A549 treated with GW870086 at 1 μM for 4 hours (cell line): ENCODE data around the gene IQCF2. TPM values are rescaled to one million over a fixed set of nuclear protein-coding genes. Genes with fewer than 3 reads are reported as not detected.

Experiments
- total RNA-seq: library from RNA; stranded (reverse); fragments of 200-300 nt; extraction: Qiagen RNA extraction; gene quantifications from 5 replicates; pipeline ENCODE4 v1.2.3, GENCODE V29; 2022; ENCODE audit warnings: low read depth

The IQCF2 gene
- total RNA-seq, result not detected in 5 replicates

GRCh38 chr3:51860703-51861665 lies at the start of gene IQCF2:
IQCF2 (plus strand) TSS chr3:51861615; CDS start chr3:51861667, 52 bp downstream.

GRCh38 chr3:51875501-51875900 lies 14.1 kb downstream of the IQCF2 start, which contains the start of gene IQCF5:
IQCF5 (minus strand) TSS chr3:51875601; CDS start chr3:51875531, 70 bp downstream.

Other genes starting within 250 kb of the IQCF2 start
- 57.0 to 69.4 TPM (median 68.6 TPM) in 5 replicates for gene TEX264, start 190.4 kb upstream of the IQCF2 start, total RNA-seq
- 0.06 to 0.09 TPM (median 0.06 TPM) in 3 of 5 replicates, not detected in the others for gene GRM2, start 154.5 kb upstream of the IQCF2 start, total RNA-seq
- not detected in 5 replicates for gene IQCF6, start 82.4 kb upstream of the IQCF2 start, total RNA-seq
- not detected in 5 replicates for gene IQCF5, start 14.0 kb downstream of the IQCF2 start, total RNA-seq
- gene IQCF1, start 41.7 kb downstream of the IQCF2 start, total RNA-seq, result not detected in 5 replicates
- gene RRP9, start 80.3 kb downstream of the IQCF2 start, total RNA-seq, result 39.3 to 48.3 TPM (median 43.6 TPM) in 5 replicates
- gene PARP3, start 80.7 kb downstream of the IQCF2 start, total RNA-seq, result 7.3 to 11.8 TPM (median 9.1 TPM) in 5 replicates
- not detected in 5 replicates for gene GPR62, start 93.8 kb downstream of the IQCF2 start, total RNA-seq
- gene PCBP4, start 105.8 kb downstream of the IQCF2 start, total RNA-seq, result 10.2 to 14.0 TPM (median 12.7 TPM) in 5 replicates
- 25.1 to 33.8 TPM (median 31.8 TPM) in 5 replicates for gene ABHD14B, start 112.4 kb downstream of the IQCF2 start, total RNA-seq
- 13.7 to 18.0 TPM (median 15.5 TPM) in 5 replicates for gene ABHD14A, start 113.4 kb downstream of the IQCF2 start, total RNA-seq
- gene ACY1, start 121.9 kb downstream of the IQCF2 start, total RNA-seq, result 22.5 to 29.0 TPM (median 23.4 TPM) in 5 replicates
- gene RPL29, start 134.3 kb downstream of the IQCF2 start, total RNA-seq, result 1,309 to 1,553 TPM (median 1,319 TPM) in 5 replicates
- gene DUSP7, start 195.0 kb downstream of the IQCF2 start, total RNA-seq, result 21.2 to 25.0 TPM (median 23.4 TPM) in 5 replicates